Measurements from ENCODE around the gene ACAP1. TPM values are rescaled to one million over a fixed set of nuclear protein-coding genes. Genes with fewer than 3 reads are reported as not detected.
A peak's percentile ranks its signal among the peaks of the same experiment; 100 is the strongest.

ACAP1 gene
- total RNA-seq, 6 experiments from 2014 or later, result 3.2 to 6.4 (median 4.9) TPM

GRCh38 chr17:7307686-7308624 lies 28.4 kb upstream of the ACAP1 start:
- Mint-ChIP-seq H3K4me1 (ENCODE audit: low read depth) (peaks cover 43% of the 10 kb centered on the region), H3K36me3 (ENCODE audit: low read depth) (peaks cover 41% of the 10 kb centered on the region), H3K4me3 (peak overlapping the region; percentile 94), H3K9me3 (no peaks in the 10 kb centered on the region), H3K27ac (peak overlapping the region; percentile 99), H3K27me3 (ENCODE audit: insufficient read depth) (peaks cover 12% of the 10 kb centered on the region)
- no peak for DNase-seq
- TF ChIP-seq, protein P1, sequence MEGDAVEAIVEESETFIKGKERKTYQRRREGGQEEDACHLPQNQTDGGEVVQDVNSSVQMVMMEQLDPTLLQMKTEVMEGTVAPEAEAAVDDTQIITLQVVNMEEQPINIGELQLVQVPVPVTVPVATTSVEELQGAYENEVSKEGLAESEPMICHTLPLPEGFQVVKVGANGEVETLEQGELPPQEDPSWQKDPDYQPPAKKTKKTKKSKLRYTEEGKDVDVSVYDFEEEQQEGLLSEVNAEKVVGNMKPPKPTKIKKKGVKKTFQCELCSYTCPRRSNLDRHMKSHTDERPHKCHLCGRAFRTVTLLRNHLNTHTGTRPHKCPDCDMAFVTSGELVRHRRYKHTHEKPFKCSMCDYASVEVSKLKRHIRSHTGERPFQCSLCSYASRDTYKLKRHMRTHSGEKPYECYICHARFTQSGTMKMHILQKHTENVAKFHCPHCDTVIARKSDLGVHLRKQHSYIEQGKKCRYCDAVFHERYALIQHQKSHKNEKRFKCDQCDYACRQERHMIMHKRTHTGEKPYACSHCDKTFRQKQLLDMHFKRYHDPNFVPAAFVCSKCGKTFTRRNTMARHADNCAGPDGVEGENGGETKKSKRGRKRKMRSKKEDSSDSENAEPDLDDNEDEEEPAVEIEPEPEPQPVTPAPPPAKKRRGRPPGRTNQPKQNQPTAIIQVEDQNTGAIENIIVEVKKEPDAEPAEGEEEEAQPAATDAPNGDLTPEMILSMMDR (IDR thresholded peaks at IDR 0.05), result peak; percentile 36

DNA sequence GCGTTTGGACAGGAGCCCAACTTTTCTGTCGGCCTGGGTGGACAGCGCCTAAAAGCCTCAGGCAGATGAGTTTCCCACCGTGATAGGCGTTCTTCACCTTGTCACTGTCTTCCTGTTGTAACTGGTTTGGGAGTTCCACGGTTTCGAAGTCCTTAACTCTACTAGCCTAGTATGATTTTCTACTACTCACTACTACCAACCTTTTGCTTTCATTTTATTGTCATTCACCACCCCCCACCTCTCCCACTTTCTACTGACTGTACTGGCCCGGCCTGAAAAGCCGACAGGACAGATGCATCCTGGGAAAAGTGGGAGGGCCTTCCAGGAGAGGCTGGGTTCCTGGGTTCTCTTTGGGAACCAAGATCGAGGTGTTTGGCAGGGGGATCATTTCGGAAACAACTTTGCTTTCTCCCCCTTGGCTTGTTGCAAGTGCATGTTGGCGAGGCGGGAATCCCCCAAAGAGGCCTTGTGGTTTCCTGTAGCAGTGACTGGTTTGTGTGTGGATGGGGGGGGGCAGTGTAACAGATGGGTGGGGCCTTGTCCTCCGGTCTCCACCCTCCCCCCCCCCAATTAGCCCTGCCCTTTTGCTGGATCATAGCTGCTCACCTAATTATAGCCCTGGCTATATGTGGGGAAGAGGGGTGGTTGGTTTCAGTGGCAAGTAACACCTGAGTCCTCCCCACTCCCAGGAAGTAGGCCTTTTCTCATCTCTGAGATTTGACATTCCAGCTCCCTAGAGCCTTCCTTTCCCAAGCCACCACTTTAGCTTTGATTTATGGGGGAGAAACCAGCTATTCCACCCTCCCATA lies 27.5 kb upstream of the ACAP1 start:
- Mint-ChIP-seq H3K4me3 (peak overlapping the region; percentile 94), H3K27me3 (ENCODE audit: insufficient read depth) (peaks cover 16% of the 10 kb centered on the region), H3K27ac (peak overlapping the region; percentile 94), H3K4me1 (ENCODE audit: low read depth) (peaks cover 52% of the 10 kb centered on the region), H3K9me3 (no peaks in the 10 kb centered on the region), H3K36me3 (ENCODE audit: low read depth) (peaks cover 50% of the 10 kb centered on the region)
- TF ChIP-seq, protein P1 (IDR thresholded peaks at IDR 0.05), result no peak
- peak; percentile 80 for DNase-seq

DNA sequence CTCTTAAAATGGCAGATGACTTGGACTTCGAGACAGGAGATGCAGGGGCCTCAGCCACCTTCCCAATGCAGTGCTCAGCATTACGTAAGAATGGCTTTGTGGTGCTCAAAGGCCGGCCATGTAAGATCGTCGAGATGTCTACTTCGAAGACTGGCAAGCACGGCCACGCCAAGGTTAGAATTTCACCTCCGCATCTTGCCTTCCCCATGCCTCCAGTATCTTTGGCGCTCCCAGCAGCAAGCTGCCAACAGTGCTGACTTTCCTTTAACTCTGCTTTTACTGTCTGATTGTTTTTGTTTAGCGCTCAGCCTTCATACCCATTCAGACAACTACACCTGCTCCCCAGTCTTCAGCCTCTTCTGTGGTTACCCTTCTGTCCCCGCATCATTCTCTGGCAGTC lies 26.7 kb upstream of the ACAP1 start:
- DNase-seq, result no peak
- H3K9me3 Mint-ChIP-seq, result no peaks in the 10 kb centered on the region
- TF ChIP-seq, protein P1 (IDR thresholded peaks at IDR 0.05), result no peak
- peak overlapping the region; percentile 94 for H3K27ac Mint-ChIP-seq
- H3K36me3 Mint-ChIP-seq (ENCODE audit: low read depth), result peaks cover 56% of the 10 kb centered on the region
- peaks cover 60% of the 10 kb centered on the region for H3K4me1 Mint-ChIP-seq (ENCODE audit: low read depth)
- H3K4me3 Mint-ChIP-seq, result peak overlapping the region; percentile 94
- peaks cover 19% of the 10 kb centered on the region for H3K27me3 Mint-ChIP-seq (ENCODE audit: insufficient read depth)

DNA sequence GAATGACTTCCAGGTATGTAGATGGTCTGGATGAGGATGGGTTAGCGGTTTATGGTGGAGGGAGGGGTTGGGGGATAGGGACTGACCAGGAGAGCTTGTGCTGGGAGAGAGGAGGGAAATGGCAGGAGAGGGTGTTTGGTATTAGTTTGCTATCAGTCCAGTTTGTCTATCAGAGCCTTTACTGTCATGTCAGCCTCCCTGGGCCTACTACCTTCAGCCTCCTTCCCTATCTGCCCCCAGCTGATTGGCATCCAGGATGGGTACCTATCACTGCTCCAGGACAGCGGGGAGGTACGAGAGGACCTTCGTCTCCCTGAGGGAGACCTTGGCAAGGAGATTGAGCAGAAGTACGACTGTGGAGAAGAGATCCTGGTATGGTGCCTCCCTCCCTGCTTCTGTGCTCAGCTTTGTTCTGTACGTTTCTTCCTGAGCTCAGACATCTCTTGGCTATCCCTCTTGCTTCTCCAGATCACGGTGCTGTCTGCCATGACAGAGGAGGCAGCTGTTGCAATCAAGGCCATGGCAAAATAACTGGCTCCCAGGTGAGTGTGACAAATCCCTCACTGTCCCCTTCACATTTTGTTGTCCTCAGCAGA lies 25.1 kb upstream of the ACAP1 start:
- Mint-ChIP-seq H3K9me3 (no peaks in the 10 kb centered on the region), H3K4me3 (peak overlapping the region; percentile 94), H3K4me1 (ENCODE audit: low read depth) (peaks cover 62% of the 10 kb centered on the region), H3K27me3 (ENCODE audit: insufficient read depth) (peaks cover 24% of the 10 kb centered on the region), H3K27ac (peak overlapping the region; percentile 94), H3K36me3 (ENCODE audit: low read depth) (peaks cover 63% of the 10 kb centered on the region)
- no peak for DNase-seq
- TF ChIP-seq, protein P1 (IDR thresholded peaks at IDR 0.05), result no peak

- Mint-ChIP-seq H3K4me1 (ENCODE audit: low read depth) (peaks cover 61% of the 10 kb centered on the region), H3K27me3 (ENCODE audit: insufficient read depth) (peaks cover 21% of the 10 kb centered on the region), H3K36me3 (ENCODE audit: low read depth) (peaks cover 67% of the 10 kb centered on the region), H3K4me3 (peak overlapping the region; percentile 87; the same call in 1 of the 2 replicates), H3K27ac (peak overlapping the region; percentile 78), H3K9me3 (no peaks in the 10 kb centered on the region)
- TF ChIP-seq, protein P1 (IDR thresholded peaks at IDR 0.05), result no peak
- no peak for DNase-seq
These were observed 23.8 kb upstream of the ACAP1 start for GRCh38 chr17:7312432-7313087.

Measured in HFFc6 (cell line).